IMR-90 (cell line): ENCODE data around the gene ZNF705A. TPM values are rescaled to one million over a fixed set of nuclear protein-coding genes. Genes with fewer than 3 reads are reported as not detected.
"Not testable (repeated sequence)": the region's sequence is repeated elsewhere in the genome, so short reads cannot be mapped to it uniquely, and the experiment has no call there.

Experiments used
- ATAC-seq: fragments of 200-7000 bp; cut with Tn5 transposase; 2 replicates; pipeline ENCODE4 v1.9.1; 2020; ENCODE audit warnings: low read depth, mild to moderate bottlenecking, moderate library complexity
- BruUV-seq: library from RNA; stranded (reverse); fragments of 400-500 nt; replicated peaks from 2 replicates; lab custom pipeline; 2021; lab: Mats Ljungman, UMichigan
- CTCF ChIA-PET: fragments of 300-600 bp; formaldehyde crosslinking; extraction: SDS; loops from one replicate; lab custom pipeline; 2021; ENCODE audit warnings: antibody characterized with exemption; lab: Yijun Ruan, JAX
- POLR2A ChIA-PET: fragments of 300-600 bp; sonication (Branson Sonifier 250); formaldehyde crosslinking; loops from one replicate; lab custom pipeline; 2022; ENCODE audit warnings: antibody characterized with exemption; ENCODE audit not compliant: unreplicated experiment; lab: Charles Lee
- DNase-seq: peaks from one replicate; pipeline ENCODE4 v3.0.0; 2013
- H2AFZ ChIP-seq: replicated peaks from 2 replicates; pipeline ENCODE3; 2013; ENCODE audit warnings: low read length, mild to moderate bottlenecking; ENCODE audit not compliant: poor library complexity
- H2AK5ac ChIP-seq: 2 replicates; pipeline ENCODE4 v1.6.1; 2013; ENCODE audit warnings: low read depth, low read length, inconsistent platforms
- H2AK9ac ChIP-seq: replicated peaks from 2 replicates; pipeline ENCODE3; 2013; ENCODE audit warnings: mild to moderate bottlenecking, low read depth, low read length, moderate library complexity; ENCODE audit not compliant: poor library complexity
- H2BK120ac ChIP-seq: 2 replicates; pipeline ENCODE4 v1.6.1; 2013; ENCODE audit warnings: low read depth, low read length, inconsistent platforms
- H2BK15ac ChIP-seq: 3 replicates; pipeline ENCODE4 v1.6.1; 2013; ENCODE audit warnings: low read depth, low read length, inconsistent platforms
- H2BK20ac ChIP-seq: 2 replicates; pipeline ENCODE4 v1.6.1; 2013; ENCODE audit warnings: low read depth, mild to moderate bottlenecking, inconsistent platforms, low read length, moderate library complexity
- H2BK5ac ChIP-seq: 2 replicates; pipeline ENCODE4 v1.6.1; 2013; ENCODE audit warnings: mild to moderate bottlenecking, low read depth, low read length, inconsistent platforms; ENCODE audit not compliant: poor library complexity, severe bottlenecking
- H3K14ac ChIP-seq: replicated peaks from 2 replicates; pipeline ENCODE4 v1.6.1; 2013; ENCODE audit warnings: low read depth, low read length, inconsistent platforms
- H3K18ac ChIP-seq: 2 replicates; pipeline ENCODE4 v1.6.1; 2013; ENCODE audit warnings: low read depth, low read length, control low read depth
- H3K23ac ChIP-seq: 2 replicates; pipeline ENCODE4 v1.6.1; 2013; ENCODE audit warnings: low read depth, low read length, inconsistent platforms
- H3K27ac ChIP-seq: 2 replicates; pipeline ENCODE4 v1.5.1; 2013; ENCODE audit warnings: mild to moderate bottlenecking, control low read depth, low read length; ENCODE audit not compliant: insufficient read depth
- H3K27me3 ChIP-seq: 2 replicates; pipeline ENCODE4 v1.6.1; 2013; ENCODE audit warnings: low read length; ENCODE audit not compliant: control insufficient read depth, insufficient read depth
- H3K36me3 ChIP-seq: 2 replicates; pipeline ENCODE4 v1.6.1; 2013; ENCODE audit warnings: low read length, mixed read lengths; ENCODE audit not compliant: control insufficient read depth, insufficient read depth
- H3K4ac ChIP-seq: 2 replicates; pipeline ENCODE4 v1.6.1; 2013; ENCODE audit warnings: low read depth, low read length, inconsistent platforms
- H3K4me1 ChIP-seq: 2 replicates; pipeline ENCODE4 v1.6.1; 2013; ENCODE audit warnings: low read length, mixed read lengths; ENCODE audit not compliant: control insufficient read depth, insufficient read depth
- H3K4me2 ChIP-seq: 2 replicates; pipeline ENCODE4 v1.6.1; 2013; ENCODE audit warnings: low read depth, mild to moderate bottlenecking, control low read depth, low read length, moderate library complexity
- H3K4me3 ChIP-seq: 2 replicates; pipeline ENCODE4 v1.5.1; 2013; ENCODE audit warnings: low read depth, mild to moderate bottlenecking, control low read depth, low read length, moderate library complexity; ENCODE audit not compliant: insufficient read depth
- H3K56ac ChIP-seq: 2 replicates; pipeline ENCODE4 v1.6.1; 2013; ENCODE audit warnings: low read length, inconsistent platforms; ENCODE audit not compliant: insufficient read depth; ENCODE audit errors: extremely low read depth
- H3K79me1 ChIP-seq, 2 experiments: 2 replicates each; pipeline ENCODE4 v1.6.1; 2013; ENCODE audit warnings: low read length in 2 of 2, inconsistent platforms in 1 of 2, low read depth in 1 of 2
- H3K9ac ChIP-seq: 2 replicates; pipeline ENCODE4 v1.6.1; 2013; ENCODE audit warnings: low read depth, low read length, control low read depth
- H3K9me1 ChIP-seq: 2 replicates; pipeline ENCODE4 v1.6.1; 2013; ENCODE audit warnings: low read length, inconsistent platforms; ENCODE audit not compliant: insufficient read depth
- H3K9me3 ChIP-seq: 2 replicates; pipeline ENCODE4 v1.6.1; 2013; ENCODE audit warnings: low read length; ENCODE audit not compliant: control insufficient read depth, insufficient read depth
- H4K20me1 ChIP-seq: 2 replicates; pipeline ENCODE4 v1.6.1; 2013; ENCODE audit warnings: low read length, inconsistent platforms; ENCODE audit not compliant: insufficient read depth
- H4K5ac ChIP-seq: 2 replicates; pipeline ENCODE4 v1.6.1; 2013; ENCODE audit warnings: mild to moderate bottlenecking, low read depth, low read length, control low read depth
- H4K8ac ChIP-seq, 2 experiments: 2 replicates each; pipeline ENCODE4 v1.6.1; 2013; ENCODE audit warnings: low read depth in 2 of 2, low read length in 2 of 2, control low read depth in 1 of 2, inconsistent platforms in 1 of 2
- H4K91ac ChIP-seq: 2 replicates; pipeline ENCODE4 v1.6.1; 2013; ENCODE audit warnings: low read depth, low read length, inconsistent platforms; ENCODE audit not compliant: insufficient read depth
- WGBS, 2 experiments: methylation state at CpG; one replicate each; pipeline versions ENCODE4 v1.1.5 to v1.1.7; 2013; ENCODE audit warnings: missing lambda C conversion rate in 2 of 2; ENCODE audit not compliant: insufficient read length in 1 of 2; ENCODE audit errors: extremely low coverage in 2 of 2; 5-methylcytosine and 5-hydroxymethylcytosine counted together
- dilution Hi-C: fragments of 300-500 bp; cut with HindIII; formaldehyde crosslinking; loops from one replicate; pipeline ENCODE4 v1.14.3; 2018; ENCODE audit warnings: low sequenced_read_pairs; ENCODE audit not compliant: unreplicated experiment
- in situ Hi-C: fragments of 300-500 bp; cut with MboI; formaldehyde crosslinking; loops from 3 replicates; pipeline ENCODE4 v1.14.3; 2019; ENCODE audit warnings: low sequenced_read_pairs, inconsistent platforms, mixed read lengths
- intact Hi-C: fragments of 100-400 bp; cut with micrococcal nuclease; formaldehyde crosslinking; loops from 2 replicates; pipeline ENCODE4 v1.10.0; 2022
- polyA plus RNA-seq, 3 experiments: library from polyadenylated mRNA; depleted of rRNA; stranded (reverse); fragments of >200 nt; gene quantifications; 2 replicates each; pipeline ENCODE4 v1.2.3, GENCODE V29; 2012; ENCODE audit warnings: low replicate concordance in 1 of 3
- total RNA-seq: library from RNA; depleted of rRNA; stranded (reverse); fragments of >200 nt; gene quantifications from 2 replicates; pipeline ENCODE4 v1.2.3, GENCODE V29; 2012

Gene ZNF705A
- total and polyA plus RNA-seq, 2 of the 4 experiments (the other 2 are of a cell fraction): not detected

DNA sequence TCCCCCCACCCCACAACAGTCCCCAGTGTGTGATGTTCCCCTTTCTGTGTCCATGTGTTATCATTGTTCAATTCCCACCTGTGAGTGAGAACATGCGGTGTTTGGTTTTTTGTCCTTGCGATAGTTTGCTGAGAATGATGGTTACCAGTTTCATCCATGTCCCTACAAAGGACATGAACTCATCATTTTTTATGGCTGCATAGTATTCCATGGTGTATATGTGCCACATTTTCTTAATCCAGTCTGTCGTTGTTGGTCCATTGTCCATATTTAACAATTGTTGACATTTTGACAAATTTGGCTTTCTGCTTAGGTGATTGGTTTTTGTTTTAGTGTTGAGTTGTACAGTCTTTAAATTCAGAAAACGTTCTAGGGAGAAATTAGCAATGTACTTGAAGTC is 43.7 kb upstream of the ZNF705A start:
- no CpG with 5 or more reads among the region's 4 CpGs for whole genome bisulfite sequencing, 2 experiments
- H3K4me3 ChIP-seq, H3K23ac ChIP-seq, H3K18ac ChIP-seq, POLR2A ChIA-PET, DNase-seq, H3K9ac ChIP-seq, H3K79me1 ChIP-seq, H4K91ac ChIP-seq, H2BK5ac ChIP-seq, dilution Hi-C loops, ATAC-seq, H3K9me3 ChIP-seq, H3K4me2 ChIP-seq, H2BK20ac ChIP-seq, CTCF ChIA-PET, H2AK5ac ChIP-seq, BruUV-seq, H2AFZ ChIP-seq, H3K4me1 ChIP-seq, H3K9me1 ChIP-seq, H3K27ac ChIP-seq, H3K27me3 ChIP-seq, H3K56ac ChIP-seq, H2BK15ac ChIP-seq, H2AK9ac ChIP-seq, intact Hi-C loops, H3K14ac ChIP-seq, H3K4ac ChIP-seq, H4K8ac ChIP-seq, H4K5ac ChIP-seq, H3K36me3 ChIP-seq, H4K20me1 ChIP-seq, H2BK120ac ChIP-seq: not testable (repeated sequence)
- in situ Hi-C loops: loop anchor here (25.0 kb wide), 1 partner anchor 249 kb away; no protein-coding TSS in a partner anchor
